ENCODE results near the gene SLC7A11. TPM values are rescaled to one million over a fixed set of nuclear protein-coding genes. Genes with fewer than 3 reads are reported as not detected.
A peak's percentile ranks its signal among the peaks of the same experiment; 100 is the strongest.

Gene SLC7A11
- total and polyA plus RNA-seq, 2 of the 4 experiments (the other 2 are of a cell fraction) = 8.3 to 24.7 TPM

DNA sequence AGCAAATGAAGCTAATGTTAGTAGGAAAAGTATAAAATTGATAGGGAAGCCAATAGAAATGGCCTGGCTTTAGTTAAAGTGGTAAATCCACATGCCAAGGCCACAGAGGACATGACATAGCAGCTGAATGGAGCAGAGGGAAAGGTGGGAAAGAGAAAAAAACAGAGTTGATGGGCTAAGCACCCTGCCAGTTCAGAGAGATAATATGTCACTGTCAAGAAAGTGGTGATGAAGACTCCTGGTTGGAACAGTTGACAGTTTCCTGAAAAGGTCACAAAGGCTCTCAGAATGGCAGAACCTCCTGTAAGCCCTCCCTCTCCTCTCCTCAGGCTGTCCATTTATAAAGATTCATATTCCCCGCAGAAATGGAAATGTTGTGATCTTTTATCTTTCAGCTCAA lies 48.2 kb downstream of the SLC7A11 start:
- Histone ChIP-seq H2AK5ac (ENCODE audit: low read depth, low read length) (no peak overlapping the region; the same call in 1 of the 2 replicates), H3K9me3 (ENCODE audit: control insufficient read depth, insufficient read depth, low read length) (no peaks in the 10 kb centered on the region), H2AFZ (replicated peaks; ENCODE audit: low read length, poor library complexity) (no peak overlapping the region), H2BK5ac (ENCODE audit: low read depth, low read length, poor library complexity, severe bottlenecking) (no peak overlapping the region), H3K27me3 (ENCODE audit: control insufficient read depth, insufficient read depth, low read length) (no peaks in the 10 kb centered on the region), H4K91ac (ENCODE audit: insufficient read depth, low read depth, low read length) (no peak overlapping the region), H3K27ac (ENCODE audit: insufficient read depth, low read length) (no peak overlapping the region), H3K4me2 (ENCODE audit: low read depth, low read length) (no peak overlapping the region), H3K4me3 (ENCODE audit: insufficient read depth, low read depth, low read length) (no peak overlapping the region), H3K9me1 (ENCODE audit: insufficient read depth, low read length) (0 out of 2 replicates have a peak, but pooled peaks cover 2% of the 10 kb centered on the region), H4K5ac (ENCODE audit: low read depth, low read length) (no peak overlapping the region), H3K4me1 (ENCODE audit: control insufficient read depth, insufficient read depth, low read length) (peaks cover 2% of the 10 kb centered on the region; the same call in 1 of the 2 replicates), H3K56ac (ENCODE audit: extremely low read depth, insufficient read depth, low read length) (no peak overlapping the region; the same call in 1 of the 2 replicates), H2BK20ac (ENCODE audit: low read depth, low read length) (no peak overlapping the region), H3K23ac (ENCODE audit: low read depth, low read length) (no peak overlapping the region), H2BK15ac (ENCODE audit: low read depth, low read length) (no peak overlapping the region; the same call in 2 of the 3 replicates), H3K14ac (replicated peaks; ENCODE audit: low read depth, low read length) (no peak overlapping the region), H3K9ac (ENCODE audit: low read depth, low read length) (no peak overlapping the region), H3K4ac (ENCODE audit: low read depth, low read length) (no peak overlapping the region), H4K20me1 (ENCODE audit: insufficient read depth, low read length) (no peaks in the 10 kb centered on the region), H2AK9ac (replicated peaks; ENCODE audit: low read depth, low read length, poor library complexity) (no peak overlapping the region), H3K36me3 (ENCODE audit: control insufficient read depth, insufficient read depth, low read length) (peaks cover 11% of the 10 kb centered on the region; the same call in 1 of the 2 replicates), H3K18ac (ENCODE audit: low read depth, low read length) (no peak overlapping the region), H4K8ac (ENCODE audit: low read depth in 2 of 2, low read length in 2 of 2) (0 out of 4 replicates have a peak overlapping the region, but pooled peaks of 1 of the 2 experiments have one; percentile 1), H3K79me1 (ENCODE audit: low read depth in 1 of 2, low read length in 2 of 2) (peaks cover 5 to 18% of the 10 kb centered on the region in 2 experiments; a peak in 3 of 4 replicates), H2BK120ac (ENCODE audit: low read depth, low read length) (no peak overlapping the region)
- ATAC-seq (ENCODE audit: low read depth) = no peak
- intact Hi-C loops (cut with micrococcal nuclease) = no loop called here
- POLR2A ChIA-PET (ENCODE audit: unreplicated experiment) = no interaction called here
- no TSS peak for BruUV-seq (replicated peaks)
- no CpG with 5 or more reads among the region's 1 CpG for WGBS, 2 experiments (ENCODE audit: extremely low coverage in 2 of 2, insufficient read length in 1 of 2)
- in situ Hi-C loops (cut with MboI; ENCODE audit: low sequenced_read_pairs) = loop anchor here (25.0 kb wide), 1 partner anchor 657 kb away; the partner anchor contains the start of gene PCDH18
- no peak for DNase-seq
- TF ChIP-seq CHD1 (IDR thresholded peaks at IDR 0.05; ENCODE audit: low read depth, low read length) (no peak), MAZ (IDR thresholded peaks at IDR 0.05; ENCODE audit: borderline replicate concordance, low read depth, low read length) (no peak), POLR2A (IDR thresholded peaks at IDR 0.05; ENCODE audit: low read depth, low read length) (no peak), FOS (IDR thresholded peaks at IDR 0.05; ENCODE audit: low read depth, low read length) (no peak), MAFK (IDR thresholded peaks at IDR 0.05; ENCODE audit: low read depth, low read length) (no peak), SMC3 (IDR thresholded peaks at IDR 0.05; ENCODE audit: low read depth, low read length) (no peak), RCOR1 (IDR thresholded peaks at IDR 0.05; ENCODE audit: insufficient replicate concordance, low read length) (no peak), RAD21 (IDR thresholded peaks at IDR 0.05; ENCODE audit: low read length) (no peak), RFX5 (IDR thresholded peaks at IDR 0.05; ENCODE audit: low read depth, low read length) (no peak), CEBPB (IDR thresholded peaks at IDR 0.05; ENCODE audit: low read depth, low read length) (no peak), USF2 (IDR thresholded peaks at IDR 0.05; ENCODE audit: low read depth, low read length) (no peak), ELK1 (IDR thresholded peaks at IDR 0.05; ENCODE audit: borderline replicate concordance, low read depth, low read length) (no peak), BHLHE40 (IDR thresholded peaks at IDR 0.05; ENCODE audit: low read depth, low read length) (no peak), MXI1 (IDR thresholded peaks at IDR 0.05; ENCODE audit: borderline replicate concordance, low read depth, low read length) (no peak), NFE2L2 (IDR thresholded peaks at IDR 0.05; ENCODE audit: low read depth, low read length) (no peak)
- TF ChIP-seq, protein P1, sequence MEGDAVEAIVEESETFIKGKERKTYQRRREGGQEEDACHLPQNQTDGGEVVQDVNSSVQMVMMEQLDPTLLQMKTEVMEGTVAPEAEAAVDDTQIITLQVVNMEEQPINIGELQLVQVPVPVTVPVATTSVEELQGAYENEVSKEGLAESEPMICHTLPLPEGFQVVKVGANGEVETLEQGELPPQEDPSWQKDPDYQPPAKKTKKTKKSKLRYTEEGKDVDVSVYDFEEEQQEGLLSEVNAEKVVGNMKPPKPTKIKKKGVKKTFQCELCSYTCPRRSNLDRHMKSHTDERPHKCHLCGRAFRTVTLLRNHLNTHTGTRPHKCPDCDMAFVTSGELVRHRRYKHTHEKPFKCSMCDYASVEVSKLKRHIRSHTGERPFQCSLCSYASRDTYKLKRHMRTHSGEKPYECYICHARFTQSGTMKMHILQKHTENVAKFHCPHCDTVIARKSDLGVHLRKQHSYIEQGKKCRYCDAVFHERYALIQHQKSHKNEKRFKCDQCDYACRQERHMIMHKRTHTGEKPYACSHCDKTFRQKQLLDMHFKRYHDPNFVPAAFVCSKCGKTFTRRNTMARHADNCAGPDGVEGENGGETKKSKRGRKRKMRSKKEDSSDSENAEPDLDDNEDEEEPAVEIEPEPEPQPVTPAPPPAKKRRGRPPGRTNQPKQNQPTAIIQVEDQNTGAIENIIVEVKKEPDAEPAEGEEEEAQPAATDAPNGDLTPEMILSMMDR (conservative IDR thresholded peaks at IDR 0.05; ENCODE audit: low read depth, low read length) = no peak
- dilution Hi-C loops (cut with HindIII; ENCODE audit: low sequenced_read_pairs, unreplicated experiment) = no loop called here
- CTCF ChIA-PET = no interaction called here

All from IMR-90 (cell line).